Choroid plexus epithelial cell (primary cell): ENCODE results near the gene PPP1R37.

ENCODE experiments used
- DNase-seq: peaks from one replicate; pipeline ENCODE4 v3.0.0-alpha.2; 2010; ENCODE audit warnings: low read depth
- H3K4me3 ChIP-seq: 2 replicates; pipeline ENCODE4 v1.5.1; 2011; ENCODE audit warnings: low read depth, mild to moderate bottlenecking, control low read depth, low read length, moderate library complexity
- TF ChIP-seq, protein P1 (sequence below): conservative IDR thresholded peaks from 2 replicates; pipeline ENCODE4 v1.5.1; 2011; ENCODE audit warnings: low read depth, mild to moderate bottlenecking, control low read depth, inconsistent platforms, low read length, moderate library complexity

PPP1R37 gene

DNA sequence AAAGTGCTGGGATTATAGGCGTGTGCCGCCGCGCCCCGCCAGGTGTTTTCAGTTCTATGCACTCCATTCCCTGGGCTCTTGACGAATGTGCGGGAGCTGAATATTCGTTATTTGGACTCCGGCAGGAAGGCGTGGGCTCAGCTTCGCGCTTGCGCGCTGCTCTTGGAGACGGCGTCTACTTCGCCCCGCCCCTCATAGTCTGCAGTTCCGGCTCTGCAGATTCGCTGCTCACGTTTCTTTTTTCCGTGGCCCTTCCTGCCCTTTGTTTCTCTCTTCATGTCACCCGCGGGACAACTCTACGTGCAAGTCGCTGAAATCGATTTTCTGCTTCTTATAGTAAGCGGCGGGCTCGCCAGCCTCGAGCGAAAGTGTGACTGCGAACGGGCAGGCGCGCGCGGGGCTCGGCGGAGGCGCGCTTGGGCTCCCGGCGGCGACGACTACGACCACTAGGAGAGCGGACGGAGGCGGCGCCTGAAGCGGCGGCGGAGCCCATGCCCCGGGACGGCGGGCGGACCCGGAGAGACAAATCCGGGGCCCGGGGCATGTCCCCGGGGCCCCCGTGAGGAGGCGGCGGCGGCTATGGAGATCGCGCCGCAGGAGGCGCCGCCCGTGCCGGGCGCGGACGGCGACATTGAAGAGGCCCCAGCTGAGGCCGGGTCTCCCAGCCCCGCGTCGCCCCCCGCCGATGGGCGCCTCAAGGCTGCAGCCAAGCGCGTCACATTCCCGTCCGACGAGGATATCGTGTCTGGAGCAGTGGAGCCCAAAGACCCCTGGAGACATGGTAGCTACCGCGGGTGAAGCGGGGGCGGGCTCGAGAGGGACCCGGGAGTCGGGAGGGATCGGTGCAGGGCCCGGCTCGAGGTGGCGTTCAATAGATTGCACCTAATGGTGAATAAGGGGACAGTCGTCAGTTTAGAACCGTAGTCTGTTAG lies at the start of gene PPP1R37:
TSS of gene PPP1R37 (plus strand) at position 433 of the 932 bp plus-strand sequence. CDS start at position 580, 147 bp downstream.
- DNase-seq, result peak; percentile 99
- H3K4me3 ChIP-seq, result peak within 1 kb of the TSS; percentile 73
- TF ChIP-seq, protein P1, sequence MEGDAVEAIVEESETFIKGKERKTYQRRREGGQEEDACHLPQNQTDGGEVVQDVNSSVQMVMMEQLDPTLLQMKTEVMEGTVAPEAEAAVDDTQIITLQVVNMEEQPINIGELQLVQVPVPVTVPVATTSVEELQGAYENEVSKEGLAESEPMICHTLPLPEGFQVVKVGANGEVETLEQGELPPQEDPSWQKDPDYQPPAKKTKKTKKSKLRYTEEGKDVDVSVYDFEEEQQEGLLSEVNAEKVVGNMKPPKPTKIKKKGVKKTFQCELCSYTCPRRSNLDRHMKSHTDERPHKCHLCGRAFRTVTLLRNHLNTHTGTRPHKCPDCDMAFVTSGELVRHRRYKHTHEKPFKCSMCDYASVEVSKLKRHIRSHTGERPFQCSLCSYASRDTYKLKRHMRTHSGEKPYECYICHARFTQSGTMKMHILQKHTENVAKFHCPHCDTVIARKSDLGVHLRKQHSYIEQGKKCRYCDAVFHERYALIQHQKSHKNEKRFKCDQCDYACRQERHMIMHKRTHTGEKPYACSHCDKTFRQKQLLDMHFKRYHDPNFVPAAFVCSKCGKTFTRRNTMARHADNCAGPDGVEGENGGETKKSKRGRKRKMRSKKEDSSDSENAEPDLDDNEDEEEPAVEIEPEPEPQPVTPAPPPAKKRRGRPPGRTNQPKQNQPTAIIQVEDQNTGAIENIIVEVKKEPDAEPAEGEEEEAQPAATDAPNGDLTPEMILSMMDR, result no peak

DNA sequence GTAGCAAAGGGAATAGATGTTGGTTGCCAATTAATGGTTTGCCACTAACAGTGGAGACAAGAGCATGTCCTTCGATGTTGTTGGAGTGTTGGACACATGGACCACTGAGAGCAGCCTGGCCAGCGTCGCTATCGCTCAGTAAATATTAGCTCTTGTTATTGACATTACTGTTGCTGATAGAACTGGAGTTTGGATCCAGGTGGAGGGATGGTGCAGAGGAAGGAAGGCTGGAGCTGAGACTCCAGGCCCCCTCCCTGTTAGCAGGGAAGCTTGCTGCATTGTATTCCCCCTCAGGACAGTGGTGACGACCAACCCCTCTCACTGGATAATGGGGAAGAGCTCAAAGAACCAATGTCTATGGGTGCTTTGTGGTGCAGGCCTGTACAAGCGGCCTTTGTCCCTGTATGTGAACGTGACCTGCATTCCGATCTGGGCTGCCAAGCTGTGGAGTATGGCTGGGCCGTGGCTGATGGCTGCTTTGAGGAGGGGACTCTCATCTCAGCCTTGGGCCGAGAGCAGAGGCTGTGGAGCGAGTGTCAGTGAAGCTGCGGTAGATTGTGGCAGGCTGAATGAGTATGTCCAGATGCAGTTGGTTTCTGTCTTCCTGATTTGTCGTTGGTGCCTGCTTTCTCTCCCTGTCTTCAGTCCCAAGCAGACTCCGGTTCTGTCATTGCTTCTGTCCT lies 47.2 kb upstream of the PPP1R37 start:
- no peak for DNase-seq
- TF ChIP-seq, protein P1, result no peak
- no peak overlapping the region for H3K4me3 ChIP-seq

DNA sequence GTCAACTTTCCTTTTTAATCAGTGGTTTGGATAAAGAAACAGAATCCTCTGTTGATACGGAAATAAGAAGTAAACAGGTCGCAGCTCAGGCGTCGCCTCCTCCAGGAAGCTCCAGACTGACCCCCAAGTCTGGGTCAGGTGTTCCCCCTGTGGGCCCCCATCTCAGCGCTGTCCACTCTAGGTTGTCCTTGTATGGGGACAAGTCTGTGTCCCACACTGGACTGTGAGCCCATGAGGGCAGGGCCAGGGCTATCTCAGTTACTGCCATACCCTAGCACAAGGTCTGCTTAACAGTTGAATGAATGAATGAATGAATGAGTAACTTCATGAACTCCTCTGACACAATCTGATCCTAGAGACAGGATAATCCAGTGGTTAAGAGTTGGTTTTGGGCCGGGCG lies 46.6 kb upstream of the PPP1R37 start:
- DNase-seq, result no peak
- no peak overlapping the region for H3K4me3 ChIP-seq
- TF ChIP-seq, protein P1, result no peak

- no peak for DNase-seq
- H3K4me3 ChIP-seq, result no peak overlapping the region
- TF ChIP-seq, protein P1, result no peak
Observed at GRCh38 chr19:45047188-45047797, 45.7 kb upstream of the PPP1R37 start.

GRCh38 chr19:45049073-45049736 lies 43.8 kb upstream of the PPP1R37 start:
- TF ChIP-seq, protein P1, result no peak
- no peak for DNase-seq

GRCh38 chr19:45050036-45050435 lies 42.9 kb upstream of the PPP1R37 start:
- no peak overlapping the region for H3K4me3 ChIP-seq
- TF ChIP-seq, protein P1, result no peak
- no peak for DNase-seq

More at GRCh38 chr19:45049073-45049736, 43.8 kb upstream of the PPP1R37 start:
- no peak overlapping the region for H3K4me3 ChIP-seq
